Neural progenitor cell (in vitro differentiated cells): ENCODE data around the gene CLDN3. TPM values are rescaled to one million over a fixed set of nuclear protein-coding genes. Genes with fewer than 3 reads are reported as not detected.

Experiments used
- DNase-seq: peaks from one replicate; pipeline ENCODE4 v3.0.0-alpha.2; 2016; ENCODE audit warnings: low spot score
- H2AFZ ChIP-seq: fragments of 200-600 bp; sonication (generic); replicated peaks from 2 replicates; pipeline ENCODE4 v1.6.1; 2016; ENCODE audit warnings: antibody characterized with exemption
- H3F3A ChIP-seq: fragments of 200-600 bp; sonication (generic); 2 replicates; pipeline ENCODE4 v1.6.1; 2016; ENCODE audit warnings: antibody characterized with exemption, low read depth
- H3K27ac ChIP-seq: fragments of 200-600 bp; sonication (generic); 2 replicates; pipeline ENCODE4 v1.5.1; 2016; ENCODE audit warnings: mild to moderate bottlenecking
- H3K27me3 ChIP-seq: fragments of 200-600 bp; sonication (generic); 2 replicates; pipeline ENCODE4 v1.6.1; 2016; ENCODE audit warnings: mild to moderate bottlenecking, moderate library complexity
- H3K36me3 ChIP-seq: fragments of 200-600 bp; sonication (generic); 2 replicates; pipeline ENCODE4 v1.5.1; 2016
- H3K4me1 ChIP-seq: fragments of 200-600 bp; sonication (generic); 2 replicates; pipeline ENCODE4 v1.6.1; 2016; ENCODE audit warnings: mixed run types
- H3K4me2 ChIP-seq: fragments of 200-600 bp; sonication (generic); 2 replicates; pipeline ENCODE4 v1.6.1; 2016
- H3K4me3 ChIP-seq: fragments of 200-600 bp; sonication (generic); 2 replicates; pipeline ENCODE4 v1.5.1; 2016
- H3K79me2 ChIP-seq: fragments of 200-600 bp; sonication (generic); 2 replicates; pipeline ENCODE4 v1.6.1; 2016; ENCODE audit warnings: low read depth
- H3K9ac ChIP-seq: fragments of 200-600 bp; sonication (generic); 2 replicates; pipeline ENCODE4 v1.6.1; 2016
- H3K9me3 ChIP-seq: fragments of 200-600 bp; sonication (generic); 2 replicates; pipeline ENCODE4 v1.5.1; 2016; ENCODE audit warnings: low read depth
- H4K20me1 ChIP-seq: fragments of 200-600 bp; sonication (generic); 2 replicates; pipeline ENCODE4 v1.6.1; 2016; ENCODE audit warnings: low read depth
- H3K27ac Mint-ChIP-seq: 3 replicates; pipeline ENCODE4 v1.8.0; 2021; ENCODE audit warnings: mixed read lengths
- H3K27me3 Mint-ChIP-seq: 2 replicates; pipeline ENCODE4 v1.8.0; 2022; ENCODE audit warnings: low read depth, mild to moderate bottlenecking, inconsistent platforms, moderate library complexity, mixed read lengths; ENCODE audit not compliant: insufficient read depth
- H3K36me3 Mint-ChIP-seq: 3 replicates; pipeline ENCODE4 v1.8.0; 2021; ENCODE audit warnings: mixed read lengths
- H3K4me1 Mint-ChIP-seq: 3 replicates; pipeline ENCODE4 v1.8.0; 2021; ENCODE audit warnings: mixed read lengths
- H3K4me3 Mint-ChIP-seq: 3 replicates; pipeline ENCODE4 v1.8.0; 2021; ENCODE audit warnings: mild to moderate bottlenecking, moderate library complexity, mixed read lengths
- H3K9me3 Mint-ChIP-seq: 3 replicates; pipeline ENCODE4 v1.8.0; 2020; ENCODE audit warnings: mixed read lengths
- CTCF ChIP-seq: fragments of 200-600 bp; sonication (generic); IDR thresholded peaks from 2 replicates; pipeline ENCODE4 v1.5.1; 2017; ENCODE audit warnings: antibody characterized with exemption, mild to moderate bottlenecking
- EZH2 ChIP-seq: fragments of 200-600 bp; sonication (generic); IDR thresholded peaks from 2 replicates; pipeline ENCODE4 v1.6.1; 2017; ENCODE audit warnings: antibody characterized with exemption, mild to moderate bottlenecking, moderate library complexity
- EZH2phosphoT487 ChIP-seq: fragments of 200-600 bp; sonication (generic); IDR thresholded peaks from 2 replicates; pipeline ENCODE4 v1.6.1; 2017; ENCODE audit warnings: antibody characterized with exemption
- total RNA-seq: library from RNA; depleted of rRNA; stranded (reverse); fragments of >200 nt; gene quantifications from 2 replicates; pipeline ENCODE4 v1.2.3, GENCODE V29; 2015; ENCODE audit warnings: low replicate concordance

The CLDN3 gene
- total RNA-seq, 1 donor from 2014 or later = 1.6 TPM

GRCh38 chr7:73740212-73740611, 29.9 kb downstream of the CLDN3 start:
- peaks cover 48% of the 10 kb centered on the region for H3F3A ChIP-seq
- H2AFZ ChIP-seq = no peak overlapping the region
- peaks cover 5% of the 10 kb centered on the region for H3K79me2 ChIP-seq
- H3K27me3 Mint-ChIP-seq = peaks cover 28% of the 10 kb centered on the region
- H3K4me2 ChIP-seq = no peak overlapping the region
- no peak overlapping the region for H3K9ac ChIP-seq
- H3K9me3 ChIP-seq = no peaks in the 10 kb centered on the region
- no peaks in the 10 kb centered on the region for H3K27me3 ChIP-seq
- no peak for DNase-seq
- H3K36me3 ChIP-seq = no peaks in the 10 kb centered on the region
- no peaks in the 10 kb centered on the region for H3K9me3 Mint-ChIP-seq
- H3K4me1 ChIP-seq = peaks cover 36% of the 10 kb centered on the region
- H3K4me3 ChIP-seq = no peak overlapping the region
- peaks cover 2% of the 10 kb centered on the region for H3K36me3 Mint-ChIP-seq
- peak overlapping the region; percentile 71 for H3K4me3 Mint-ChIP-seq
- H3K4me1 Mint-ChIP-seq = peaks cover 47% of the 10 kb centered on the region
- TF ChIP-seq EZH2phosphoT487 = no peak
- TF ChIP-seq EZH2 = no peak
- TF ChIP-seq CTCF = no peak
- H3K27ac Mint-ChIP-seq = peak overlapping the region; percentile 60
- peaks cover 7% of the 10 kb centered on the region for H4K20me1 ChIP-seq
- H3K27ac ChIP-seq = no peak overlapping the region

GRCh38 chr7:73739387-73739767, 30.7 kb downstream of the CLDN3 start:
- Mint-ChIP-seq H3K4me3 (peak overlapping the region; percentile 93), H3K27ac (peak overlapping the region; percentile 93), H3K9me3 (no peaks in the 10 kb centered on the region), H3K36me3 (peaks cover 2% of the 10 kb centered on the region), H3K27me3 (peaks cover 28% of the 10 kb centered on the region), H3K4me1 (peaks cover 49% of the 10 kb centered on the region)
- Histone ChIP-seq H3K4me2 (peak overlapping the region; percentile 86), H3K4me3 (peak overlapping the region; percentile 67), H3K9me3 (no peaks in the 10 kb centered on the region), H3K79me2 (peaks cover 5% of the 10 kb centered on the region), H3K36me3 (no peaks in the 10 kb centered on the region), H3F3A (peaks cover 48% of the 10 kb centered on the region), H3K9ac (peak overlapping the region; percentile 50), H4K20me1 (peaks cover 7% of the 10 kb centered on the region), H3K27me3 (no peaks in the 10 kb centered on the region), H2AFZ (no peak overlapping the region), H3K4me1 (peaks cover 36% of the 10 kb centered on the region), H3K27ac (peak overlapping the region; percentile 48)
- no peak for DNase-seq
- no peak for TF ChIP-seq EZH2phosphoT487
- TF ChIP-seq EZH2 = no peak
- no peak for TF ChIP-seq CTCF

GRCh38 chr7:73738612-73739386, 31.3 kb downstream of the CLDN3 start, which contains the start of gene ABHD11:
Gene ABHD11, minus strand, starts transcription at chr7:73738802. Its CDS starts 32 bp downstream, at chr7:73738770.
- H3K4me3 ChIP-seq = peak within 1 kb of the TSS; percentile 67
- TF ChIP-seq CTCF (no peak), EZH2 (no peak), EZH2phosphoT487 (no peak)

More at GRCh38 chr7:73738612-73739386, 31.3 kb downstream of the CLDN3 start, which contains the start of gene ABHD11:
- Histone ChIP-seq H4K20me1 (peaks cover 7% of the 10 kb centered on the region), H3K27ac (peak within 1 kb of the TSS; percentile 48), H3K4me2 (peak within 1 kb of the TSS; percentile 91), H3F3A (peaks cover 43% of the 10 kb centered on the region), H3K27me3 (no peaks in the 10 kb centered on the region), H3K36me3 (no peaks in the 10 kb centered on the region), H2AFZ (peak within 1 kb of the TSS; percentile 59), H3K4me1 (peaks cover 31% of the 10 kb centered on the region), H3K9ac (peak within 1 kb of the TSS; percentile 50), H3K9me3 (no peaks in the 10 kb centered on the region), H3K79me2 (peaks cover 5% of the 10 kb centered on the region)
- peak; percentile 97 for DNase-seq
- no peaks in the 10 kb centered on the region for H3K9me3 Mint-ChIP-seq
- H3K27ac Mint-ChIP-seq = peak within 1 kb of the TSS; percentile 93
- H3K36me3 Mint-ChIP-seq = peaks cover 2% of the 10 kb centered on the region
- H3K4me1 Mint-ChIP-seq = peaks cover 46% of the 10 kb centered on the region
- peaks cover 23% of the 10 kb centered on the region for H3K27me3 Mint-ChIP-seq
- peak within 1 kb of the TSS; percentile 93 for H3K4me3 Mint-ChIP-seq
